ENCODE measurements around the gene OR2Y1.
"Not testable (repeated sequence)": the region's sequence is repeated elsewhere in the genome, so short reads cannot be mapped to it uniquely, and the experiment has no call there.

Gene OR2Y1

DNA sequence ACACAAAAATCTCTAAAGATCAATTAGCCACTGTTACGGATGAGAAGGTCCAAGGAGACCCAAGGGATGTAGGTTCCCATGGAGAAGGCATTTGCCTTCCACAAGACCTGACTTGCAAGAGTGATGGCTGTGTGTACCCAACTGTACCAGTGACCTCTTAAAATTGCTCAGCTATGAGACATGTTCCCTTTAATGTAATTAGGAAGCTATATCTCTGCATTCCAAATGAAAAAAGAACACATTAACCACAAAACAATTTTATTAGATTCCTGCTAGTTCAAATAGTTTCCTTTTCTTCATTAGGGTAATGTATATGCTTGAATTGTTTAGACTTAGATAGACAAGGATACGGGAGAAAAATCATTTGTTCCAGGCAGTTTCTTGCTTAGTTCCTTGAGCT, 3.3 kb downstream of the OR2Y1 start:
- DNase-seq = no peak

GRCh38 chr5:180724944-180725343, 14.9 kb downstream of the OR2Y1 start:
- no peak for DNase-seq

GRCh38 chr5:180723936-180724335, 15.9 kb downstream of the OR2Y1 start:
- DNase-seq = no peak

- DNase-seq = no peak
Observed at GRCh38 chr5:180720486-180720885, 19.4 kb downstream of the OR2Y1 start.

DNA sequence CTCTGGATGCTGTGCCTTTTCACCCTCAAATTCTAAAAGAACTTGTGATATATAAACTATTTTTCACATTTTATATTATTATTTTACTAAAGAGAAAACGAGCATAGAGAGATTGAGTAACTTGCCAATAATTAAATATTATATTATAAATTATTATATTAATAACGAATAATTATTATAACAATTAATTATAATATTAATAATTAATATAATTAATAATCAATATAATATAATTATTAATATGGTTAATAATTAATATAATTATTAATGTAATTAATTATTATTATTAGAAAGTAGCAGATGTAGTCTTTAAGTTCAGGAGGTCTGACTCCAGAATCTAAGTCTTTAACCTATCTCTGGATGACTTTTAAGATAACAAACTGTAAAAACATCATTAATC, 20.1 kb downstream of the OR2Y1 start:
- no peak for DNase-seq

GRCh38 chr5:180718810-180719453, 20.9 kb downstream of the OR2Y1 start:
- DNase-seq = peak; percentile 23

DNA sequence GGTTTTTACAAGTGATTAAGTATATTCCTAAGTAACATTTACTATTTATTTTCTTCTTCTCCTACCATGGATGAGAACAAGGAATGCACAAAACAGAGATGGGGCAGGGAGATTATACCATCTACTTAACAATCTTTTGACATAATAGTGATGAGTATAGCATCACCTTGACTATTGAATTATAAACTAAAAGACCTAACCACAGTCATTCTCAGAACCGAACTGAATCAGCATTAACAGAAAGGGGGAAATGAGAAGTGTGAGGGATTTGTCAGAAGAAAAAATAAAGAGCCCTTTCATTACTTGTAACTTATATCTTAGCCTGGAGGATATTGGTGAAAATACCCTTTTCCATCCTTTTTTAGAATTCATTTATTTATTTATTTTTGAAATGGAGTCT, 21.9 kb downstream of the OR2Y1 start:
- no peak for DNase-seq

DNA sequence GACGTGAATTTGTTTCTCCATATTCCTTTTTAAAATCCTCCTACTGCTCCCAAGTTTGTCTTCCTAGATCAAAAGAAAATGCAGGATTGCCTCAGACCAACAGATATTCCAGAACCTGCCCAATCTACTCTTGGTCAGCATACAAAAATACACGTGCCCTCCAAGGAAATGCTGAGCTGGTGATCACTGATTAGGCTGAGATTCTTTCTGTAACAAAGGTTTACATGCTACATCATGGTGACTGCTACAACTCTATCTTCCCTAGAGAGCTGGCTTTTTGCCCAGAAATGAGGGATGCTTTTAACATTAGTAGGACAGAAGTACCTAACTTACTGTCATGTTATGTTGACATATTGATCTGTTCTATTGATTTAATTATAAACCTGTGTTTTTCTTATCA, 35.5 kb downstream of the OR2Y1 start:
- peak; percentile 11 for DNase-seq

- DNase-seq = no peak
Observed at GRCh38 chr5:180703912-180704311, 35.9 kb downstream of the OR2Y1 start.

GRCh38 chr5:180703371-180703770, 36.5 kb downstream of the OR2Y1 start:
- DNase-seq = not testable (repeated sequence)

DNA sequence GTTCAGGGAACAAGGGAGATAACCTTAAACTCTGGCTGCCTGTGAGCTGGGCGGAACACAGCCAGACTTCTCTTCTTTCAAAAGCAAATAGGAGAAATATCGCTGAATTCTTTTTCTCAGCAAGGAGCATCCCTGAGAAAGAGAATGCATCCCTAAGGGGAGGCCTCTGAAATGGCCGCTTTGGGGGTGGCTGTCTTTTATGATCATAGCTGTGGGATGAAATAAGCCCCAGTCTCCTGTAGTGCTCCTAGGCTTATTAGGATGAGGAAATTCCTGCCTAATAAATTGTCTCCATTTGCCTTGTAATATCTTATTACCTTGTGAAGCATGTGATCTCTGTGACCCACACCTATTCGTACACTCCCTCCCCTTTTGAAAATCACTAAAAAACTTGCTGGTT, 39.4 kb downstream of the OR2Y1 start:
- not testable (repeated sequence) for DNase-seq

GRCh38 chr5:180699042-180699441, 40.8 kb downstream of the OR2Y1 start:
- no peak for DNase-seq

GRCh38 chr5:180696116-180696515, 43.7 kb downstream of the OR2Y1 start:
- no peak for DNase-seq

GRCh38 chr5:180692429-180692828, 47.4 kb downstream of the OR2Y1 start:
- DNase-seq = no peak

DNA sequence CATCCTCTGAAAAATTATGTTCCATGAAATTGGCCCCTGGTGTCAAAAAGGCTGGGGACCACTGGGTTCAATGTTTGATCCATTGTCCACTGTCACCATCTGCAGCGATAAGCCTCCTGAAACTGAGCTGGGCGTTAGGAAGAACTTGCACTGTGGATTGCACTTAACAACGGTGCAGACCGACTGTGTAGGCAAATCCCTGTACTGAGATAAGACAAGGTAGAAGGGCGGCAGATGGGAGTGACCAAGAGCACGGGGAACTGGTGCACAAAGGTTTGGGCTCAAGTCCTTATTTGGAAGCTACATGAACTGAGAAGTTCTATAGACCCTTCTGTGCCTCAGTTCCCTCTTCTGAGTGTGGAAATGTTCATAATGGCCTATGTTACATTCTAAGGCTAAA, 48.8 kb downstream of the OR2Y1 start:
- DNase-seq = no peak

GRCh38 chr5:180690562-180690961, 49.3 kb downstream of the OR2Y1 start:
- DNase-seq = no peak

GRCh38 chr5:180689775-180690174, 50.1 kb downstream of the OR2Y1 start:
- DNase-seq = no peak

All from fibroblast of skin of scalp (primary cell).